SK-N-SH treated with all-trans-retinoic acid at 6 μM for 48 hours (cell line): ENCODE results near the gene PKDCC.

Experiments
- ATAC-seq: fragments of 200-7000 bp; cut with Tn5 transposase; 3 replicates; pipeline ENCODE4 v1.9.1; 2020; ENCODE audit warnings: mild to moderate bottlenecking, moderate library complexity
- ARNTL ChIP-seq: fragments of 450-650 bp; formaldehyde crosslinking; IDR thresholded peaks from 2 replicates; pipeline ENCODE4 v1.5.0; 2020; ENCODE audit warnings: low read depth, mild to moderate bottlenecking, moderate library complexity, borderline replicate concordance
- BACH2 ChIP-seq: fragments of 250-450 bp; sonication (Bioruptor Pico); IDR thresholded peaks from 2 replicates; pipeline ENCODE4 v1.9.0; 2021; ENCODE audit warnings: mild to moderate bottlenecking, borderline replicate concordance
- CSRNP3 ChIP-seq: fragments of 250-450 bp; sonication (Bioruptor Pico); IDR thresholded peaks from 2 replicates; pipeline ENCODE4 v1.5.1; 2021; ENCODE audit warnings: mild to moderate bottlenecking, moderate library complexity
- ESRRG ChIP-seq: fragments of 250-450 bp; sonication (Bioruptor Pico); IDR thresholded peaks from 2 replicates; pipeline ENCODE4 v1.6.1; 2021; ENCODE audit warnings: mild to moderate bottlenecking
- ISL1 ChIP-seq: fragments of 250-450 bp; sonication (Bioruptor Pico); IDR thresholded peaks from 2 replicates; pipeline ENCODE4 v2.1.2; 2022; ENCODE audit warnings: mild to moderate bottlenecking, moderate library complexity
- OSR1 ChIP-seq: fragments of 250-450 bp; sonication (Bioruptor Pico); IDR thresholded peaks from 2 replicates; pipeline ENCODE4 v1.8.0; 2022; ENCODE audit warnings: moderate library complexity, mild to moderate bottlenecking, inconsistent platforms
- PATZ1 ChIP-seq: fragments of 250-450 bp; sonication (Bioruptor Pico); IDR thresholded peaks from 2 replicates; pipeline ENCODE4 v1.8.0; 2020; ENCODE audit warnings: mild to moderate bottlenecking, moderate library complexity, borderline replicate concordance
- PPARA ChIP-seq: fragments of 250-450 bp; sonication (Bioruptor Pico); IDR thresholded peaks from 2 replicates; pipeline ENCODE4 v1.5.0; 2020; ENCODE audit warnings: mild to moderate bottlenecking, borderline replicate concordance
- RARB ChIP-seq: fragments of 250-450 bp; sonication (Bioruptor Pico); IDR thresholded peaks from 2 replicates; pipeline ENCODE4 v1.8.0; 2021; ENCODE audit warnings: mild to moderate bottlenecking, moderate library complexity
- SNAI2 ChIP-seq: fragments of 250-450 bp; sonication (Bioruptor Pico); IDR thresholded peaks from 2 replicates; pipeline ENCODE4 v1.5.0; 2020; ENCODE audit warnings: mild to moderate bottlenecking, moderate library complexity
- TCF4 ChIP-seq: fragments of 250-450 bp; sonication (Bioruptor Pico); IDR thresholded peaks from 2 replicates; pipeline ENCODE4 v1.8.0; 2021; ENCODE audit warnings: mild to moderate bottlenecking, moderate library complexity, borderline replicate concordance
- TOX ChIP-seq: fragments of 250-450 bp; sonication (Bioruptor Pico); IDR thresholded peaks from 2 replicates; pipeline ENCODE4 v1.8.0; 2021; ENCODE audit warnings: mild to moderate bottlenecking, moderate library complexity, borderline replicate concordance
- TSHZ2 ChIP-seq: fragments of 250-450 bp; sonication (Bioruptor Pico); IDR thresholded peaks from 2 replicates; pipeline ENCODE4 v1.5.0; 2020; ENCODE audit warnings: mild to moderate bottlenecking, moderate library complexity
- ZC3H10 ChIP-seq: fragments of 250-450 bp; sonication (Bioruptor Pico); IDR thresholded peaks from 2 replicates; pipeline ENCODE4 v1.5.1; 2021; ENCODE audit warnings: mild to moderate bottlenecking, moderate library complexity
- ZFP3 ChIP-seq: fragments of 250-450 bp; sonication (Bioruptor Pico); IDR thresholded peaks from 2 replicates; pipeline ENCODE4 v1.5.0; 2020; ENCODE audit warnings: mild to moderate bottlenecking, moderate library complexity
- ZFP30 ChIP-seq: fragments of 450-650 bp; formaldehyde crosslinking; IDR thresholded peaks from 2 replicates; pipeline ENCODE4 v1.5.0; 2022; ENCODE audit warnings: mild to moderate bottlenecking, moderate library complexity
- ZNF565 ChIP-seq: fragments of 450-650 bp; formaldehyde crosslinking; conservative IDR thresholded peaks from 2 replicates; pipeline ENCODE4 v1.5.0; 2020; ENCODE audit warnings: low read depth, mild to moderate bottlenecking, moderate library complexity
- ZNF70 ChIP-seq: fragments of 450-650 bp; formaldehyde crosslinking; IDR thresholded peaks from 2 replicates; pipeline ENCODE4 v1.5.0; 2020; ENCODE audit warnings: mild to moderate bottlenecking, moderate library complexity
- ZNF8 ChIP-seq: fragments of 450-650 bp; formaldehyde crosslinking; IDR thresholded peaks from 2 replicates; pipeline ENCODE4 v1.5.0; 2020; ENCODE audit warnings: mild to moderate bottlenecking, moderate library complexity

Gene PKDCC

GRCh38 chr2:42059261-42059898 lies 11.6 kb downstream of the PKDCC start (continued):
- no peak for TF ChIP-seq TOX
- TF ChIP-seq ISL1 (CRISPR knock-in tag) = no peak
- TF ChIP-seq TCF4 (CRISPR knock-in tag) = no peak
- no peak for TF ChIP-seq PPARA
- no peak for TF ChIP-seq ESRRG (CRISPR knock-in tag)
- TF ChIP-seq ZC3H10 (CRISPR knock-in tag) = no peak
- TF ChIP-seq CSRNP3 (CRISPR knock-in tag) = no peak

- ATAC-seq = no peak
- no peak for TF ChIP-seq OSR1 (CRISPR knock-in tag)
- no peak for TF ChIP-seq TSHZ2 (CRISPR knock-in tag)
- no peak for TF ChIP-seq TCF4 (CRISPR knock-in tag)
- no peak for TF ChIP-seq ZNF70 (CRISPR knock-in tag)
- TF ChIP-seq ZFP30 (CRISPR knock-in tag) = no peak
- TF ChIP-seq PATZ1 (CRISPR knock-in tag) = no peak
These were observed 12.2 kb downstream of the PKDCC start for GRCh38 chr2:42060028-42060427.

GRCh38 chr2:42060718-42061619 lies 13.1 kb downstream of the PKDCC start:
- ATAC-seq = no peak
- TF ChIP-seq TOX = no peak
- no peak for TF ChIP-seq TCF4 (CRISPR knock-in tag)
- no peak for TF ChIP-seq PATZ1 (CRISPR knock-in tag)
- no peak for TF ChIP-seq ISL1 (CRISPR knock-in tag)
- TF ChIP-seq BACH2 = no peak
- TF ChIP-seq ZFP3 (CRISPR knock-in tag) = no peak
- TF ChIP-seq ZFP30 (CRISPR knock-in tag) = no peak
- no peak for TF ChIP-seq TSHZ2 (CRISPR knock-in tag)
- TF ChIP-seq ZNF565 (CRISPR knock-in tag) = no peak
- no peak for TF ChIP-seq ESRRG (CRISPR knock-in tag)
- TF ChIP-seq PPARA = no peak
- no peak for TF ChIP-seq ZNF8
- TF ChIP-seq RARB (CRISPR knock-in tag) = no peak
- TF ChIP-seq ZC3H10 (CRISPR knock-in tag) = no peak
- TF ChIP-seq ARNTL = no peak
- TF ChIP-seq ZNF70 (CRISPR knock-in tag) = no peak
- TF ChIP-seq SNAI2 (CRISPR knock-in tag) = no peak
